MCF 10A (cell line): Measurements from ENCODE around the gene MAST2. TPM values are rescaled to one million over a fixed set of nuclear protein-coding genes. Genes with fewer than 3 reads are reported as not detected.
A peak's percentile ranks its signal among the peaks of the same experiment; 100 is the strongest.

Experiments
- Bru-seq: library from RNA; stranded (reverse); fragments of 400-500 nt; gene quantifications from one replicate; lab custom pipeline; 2021; lab: Mats Ljungman, UMichigan
- BruChase-seq, 2 experiments: library from RNA; stranded (reverse); fragments of 400-500 nt; gene quantifications; one replicate each; lab custom pipeline; 2021; lab: Mats Ljungman, UMichigan
- BruUV-seq: library from RNA; stranded (reverse); fragments of 400-500 nt; replicated peaks from 2 replicates; lab custom pipeline; 2021; lab: Mats Ljungman, UMichigan
- CTCF ChIA-PET: fragments of 300-600 bp; sonication (Branson Sonifier 250); formaldehyde crosslinking; extraction: SDS; loops from one replicate; lab custom pipeline; 2021; ENCODE audit warnings: antibody characterized with exemption, inconsistent platforms; lab: Yijun Ruan, JAX
- POLR2A ChIA-PET: fragments of 300-600, 350-650 bp; sonication (Branson Sonifier 250); formaldehyde crosslinking; extraction: SDS; loops from one replicate; lab custom pipeline; 2020; ENCODE audit warnings: antibody characterized with exemption, inconsistent platforms; lab: Yijun Ruan, JAX
- DNase-seq: peaks from one replicate; pipeline ENCODE4 v3.0.0-alpha.2; 2018; ENCODE audit not compliant: unreplicated experiment
- H3K27ac Mint-ChIP-seq: one replicate; pipeline ENCODE4 v1.8.0; 2022; ENCODE audit warnings: mild to moderate bottlenecking, low read depth, mixed read lengths; ENCODE audit not compliant: unreplicated experiment
- H3K27me3 Mint-ChIP-seq: one replicate; pipeline ENCODE4 v1.8.0; 2022; ENCODE audit warnings: mixed read lengths; ENCODE audit not compliant: insufficient read depth, unreplicated experiment
- H3K36me3 Mint-ChIP-seq: one replicate; pipeline ENCODE4 v1.8.0; 2022; ENCODE audit warnings: mild to moderate bottlenecking, moderate library complexity, mixed read lengths; ENCODE audit not compliant: insufficient read depth, unreplicated experiment
- H3K4me1 Mint-ChIP-seq: one replicate; pipeline ENCODE4 v1.8.0; 2022; ENCODE audit warnings: mixed read lengths; ENCODE audit not compliant: insufficient read depth, unreplicated experiment
- H3K4me3 Mint-ChIP-seq: one replicate; pipeline ENCODE4 v1.8.0; 2022; ENCODE audit warnings: mild to moderate bottlenecking, moderate library complexity, mixed read lengths; ENCODE audit not compliant: unreplicated experiment
- H3K9me3 Mint-ChIP-seq: one replicate; pipeline ENCODE4 v1.8.0; 2022; ENCODE audit warnings: mixed read lengths; ENCODE audit not compliant: unreplicated experiment
- intact Hi-C: fragments of 100-400 bp; cut with micrococcal nuclease; formaldehyde crosslinking; loops from 2 replicates; pipeline ENCODE4 v1.14.1; 2022
- long read RNA-seq: library from polyadenylated mRNA; stranded (forward); transcript quantifications from one replicate; pipeline ENCODE4 v2.0.0, GENCODE V29; 2022
- total RNA-seq: library from RNA; stranded (reverse); gene quantifications from 2 replicates; pipeline ENCODE4 v1.2.3, GENCODE V29; 2022
- TF ChIP-seq, protein P1 (sequence below): fragments of 200-600 bp; IDR thresholded peaks from one replicate; pipeline ENCODE4 v1.8.0; 2022; ENCODE audit warnings: antibody characterized with exemption, mild to moderate bottlenecking; ENCODE audit not compliant: unreplicated experiment

Gene MAST2
- 33.3 and 39.2 TPM in 2 replicates for total RNA-seq
- percentile 68 among the genes with signal in this experiment for Bru-seq, nascent RNA
- percentile 59 among the genes with signal in this experiment for BruChase-seq, experiment 1, labeled RNA remaining after a 6-hour chase
- BruChase-seq, experiment 2, labeled RNA remaining after a 2-hour chase: percentile 62 among the genes with signal in this experiment
- long read RNA-seq, full-length matches to known transcripts: 13 of 73 reads
- long read RNA-seq, partial matches to known transcripts: 38 of 73 reads
- long read RNA-seq, other reads (novel, unspliced or antisense): 22 of 73 reads

DNA sequence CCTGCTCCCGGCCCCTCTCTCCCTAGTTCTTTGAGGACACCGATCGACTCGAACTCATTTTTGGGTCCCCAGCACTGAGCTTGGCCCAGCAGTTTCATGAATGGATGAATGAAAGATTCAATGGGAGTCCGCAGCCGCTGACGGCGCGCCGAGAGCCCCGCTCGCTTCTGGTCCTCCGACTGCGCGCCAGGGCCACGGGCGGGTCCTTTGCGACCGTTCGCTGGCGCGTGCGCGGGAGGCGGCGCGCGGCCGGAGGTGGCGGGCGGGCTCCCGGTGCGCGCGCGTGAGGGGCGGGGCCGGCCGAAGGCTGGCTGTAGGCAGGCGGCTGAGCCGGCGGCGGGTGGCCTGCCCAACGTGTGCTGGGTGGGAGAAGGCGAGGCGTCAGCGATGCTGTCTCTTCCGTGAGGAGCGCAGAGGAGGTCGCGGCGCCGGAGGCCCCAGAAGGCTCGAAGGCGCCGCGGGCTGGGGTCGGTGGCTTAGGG is at the start of gene MAST2:
Gene MAST2, plus strand, starts transcription at position 314 of the 482 bp plus-strand sequence. CDS start 284 bp downstream, outside the sequence.
- peak within 1 kb of the TSS; percentile 72 for H3K27ac Mint-ChIP-seq
- no TSS peak for BruUV-seq
- H3K4me1 Mint-ChIP-seq: peaks cover 31% of the 10 kb centered on the region
- TF ChIP-seq, protein P1, sequence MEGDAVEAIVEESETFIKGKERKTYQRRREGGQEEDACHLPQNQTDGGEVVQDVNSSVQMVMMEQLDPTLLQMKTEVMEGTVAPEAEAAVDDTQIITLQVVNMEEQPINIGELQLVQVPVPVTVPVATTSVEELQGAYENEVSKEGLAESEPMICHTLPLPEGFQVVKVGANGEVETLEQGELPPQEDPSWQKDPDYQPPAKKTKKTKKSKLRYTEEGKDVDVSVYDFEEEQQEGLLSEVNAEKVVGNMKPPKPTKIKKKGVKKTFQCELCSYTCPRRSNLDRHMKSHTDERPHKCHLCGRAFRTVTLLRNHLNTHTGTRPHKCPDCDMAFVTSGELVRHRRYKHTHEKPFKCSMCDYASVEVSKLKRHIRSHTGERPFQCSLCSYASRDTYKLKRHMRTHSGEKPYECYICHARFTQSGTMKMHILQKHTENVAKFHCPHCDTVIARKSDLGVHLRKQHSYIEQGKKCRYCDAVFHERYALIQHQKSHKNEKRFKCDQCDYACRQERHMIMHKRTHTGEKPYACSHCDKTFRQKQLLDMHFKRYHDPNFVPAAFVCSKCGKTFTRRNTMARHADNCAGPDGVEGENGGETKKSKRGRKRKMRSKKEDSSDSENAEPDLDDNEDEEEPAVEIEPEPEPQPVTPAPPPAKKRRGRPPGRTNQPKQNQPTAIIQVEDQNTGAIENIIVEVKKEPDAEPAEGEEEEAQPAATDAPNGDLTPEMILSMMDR: no peak
- intact Hi-C loops: loop anchor here (2.0 kb wide), 1 partner anchor 117 kb away; the partner anchor contains the start of gene GPBP1L1
- H3K9me3 Mint-ChIP-seq: no peaks in the 10 kb centered on the region
- DNase-seq: peak; percentile 86
- peak within 1 kb of the TSS; percentile 93 for H3K4me3 Mint-ChIP-seq
- peaks cover 29% of the 10 kb centered on the region for H3K36me3 Mint-ChIP-seq
- CTCF ChIA-PET: interaction anchor here (0.6 to 1.0 kb wide), 2 partner anchors 62 to 144 kb away, joined by 3 to 4 read pairs; no protein-coding TSS in a partner anchor
- POLR2A ChIA-PET: interaction anchor here (0.6 to 4.3 kb wide), 16 partner anchors 12 to 688 kb away, joined by 3 to 57 read pairs (median 4); partner anchors contain the start of genes GPBP1L1, IPP and TMEM69
- H3K27me3 Mint-ChIP-seq: no peaks in the 10 kb centered on the region

DNA sequence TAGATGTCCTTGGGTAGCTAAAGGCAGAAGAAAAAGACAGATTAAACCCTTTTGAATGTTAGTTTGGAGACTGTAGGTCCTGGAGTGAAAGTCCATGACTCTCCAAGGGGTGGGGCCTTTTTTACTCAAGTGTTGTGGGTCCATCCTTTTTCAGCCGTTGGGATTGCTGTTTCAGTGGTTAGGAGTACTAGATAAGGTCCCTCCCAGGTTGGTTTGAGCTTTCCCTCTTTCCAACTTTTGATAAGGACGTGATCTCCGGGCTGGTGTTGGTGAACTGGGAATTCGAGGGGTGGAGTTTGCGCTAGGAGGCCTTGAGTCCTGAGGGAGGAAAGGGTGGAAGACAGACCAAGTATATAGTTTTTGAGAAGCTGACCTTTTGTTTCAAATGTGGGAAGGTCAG is 47.7 kb upstream of the MAST2 start:
- CTCF ChIA-PET: no interaction called here
- intact Hi-C loops: no loop called here
- DNase-seq: no peak
- POLR2A ChIA-PET: interaction anchor here (0.9 kb wide), 1 partner anchor 70 kb away, joined by 3 read pairs; the partner anchor contains the start of gene GPBP1L1
- TF ChIP-seq, protein P1: no peak
- Mint-ChIP-seq H3K4me1 (no peaks in the 10 kb centered on the region), H3K27ac (no peak overlapping the region), H3K27me3 (no peaks in the 10 kb centered on the region), H3K9me3 (no peaks in the 10 kb centered on the region), H3K36me3 (no peaks in the 10 kb centered on the region), H3K4me3 (no peak overlapping the region)
- no TSS peak for BruUV-seq

DNA sequence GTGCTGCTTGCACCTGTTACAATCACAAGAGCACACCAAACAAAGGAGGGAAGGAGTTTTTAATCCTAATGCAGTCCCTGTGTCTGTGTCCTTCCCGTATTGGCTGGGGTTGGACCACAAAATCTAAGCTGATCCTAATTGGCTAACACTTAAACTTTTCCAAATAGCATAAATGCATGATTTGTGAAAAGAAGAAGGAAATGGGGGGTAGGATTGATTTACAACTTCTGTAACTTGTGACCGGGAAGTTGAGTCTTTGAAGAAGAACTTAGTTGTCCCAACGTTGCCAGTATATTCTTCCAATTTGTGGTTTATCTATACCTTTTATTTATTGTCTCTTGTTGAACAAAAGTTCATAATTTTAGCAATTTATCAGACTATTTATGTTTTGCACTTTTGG is 41.1 kb upstream of the MAST2 start:
- TF ChIP-seq, protein P1: no peak
- Mint-ChIP-seq H3K27me3 (no peaks in the 10 kb centered on the region), H3K4me1 (no peaks in the 10 kb centered on the region), H3K27ac (no peak overlapping the region), H3K36me3 (no peaks in the 10 kb centered on the region), H3K4me3 (no peak overlapping the region), H3K9me3 (no peaks in the 10 kb centered on the region)
- no TSS peak for BruUV-seq
- no peak for DNase-seq
- intact Hi-C loops: no loop called here
- CTCF ChIA-PET: no interaction called here
- POLR2A ChIA-PET: interaction anchor here (1.0 kb wide), 1 partner anchor 10 kb away, joined by 4 read pairs; no protein-coding TSS in a partner anchor

DNA sequence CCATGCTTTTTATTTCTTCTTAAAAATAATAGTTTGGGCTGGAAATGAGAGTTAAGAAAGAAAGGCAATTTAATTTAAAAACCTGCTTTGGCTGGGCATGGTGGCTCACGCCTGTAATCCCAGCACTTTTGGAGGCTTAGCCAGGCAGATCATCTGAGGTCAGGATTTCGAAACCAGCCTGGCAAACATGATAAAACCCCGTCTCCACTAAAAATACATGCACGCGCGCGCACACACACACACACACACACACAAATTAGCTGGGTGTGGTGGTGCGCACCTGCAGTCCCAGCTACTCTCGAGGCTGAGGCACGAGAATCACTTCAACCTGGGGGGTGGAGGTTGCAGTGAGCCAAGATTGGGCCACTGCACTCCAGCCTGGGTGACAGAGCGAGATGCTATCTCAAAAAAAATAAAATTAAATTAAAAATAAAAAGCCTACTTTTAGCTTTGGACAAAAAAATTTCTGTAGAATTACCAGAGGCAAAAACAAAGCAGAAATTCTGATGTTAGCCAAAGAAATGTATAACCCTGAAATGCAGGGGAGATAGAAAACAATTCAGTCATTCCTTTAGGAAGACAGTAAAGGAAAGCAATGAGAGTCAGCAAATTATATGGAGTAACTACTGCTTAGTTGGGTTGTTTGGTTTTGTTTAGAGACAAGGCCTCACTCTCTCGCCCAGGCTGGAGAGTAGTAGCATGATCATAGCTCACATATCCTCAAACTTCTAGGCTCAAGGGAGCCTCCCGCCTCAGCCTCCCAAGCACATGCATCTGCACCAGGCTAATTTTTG is 37.2 kb upstream of the MAST2 start:
- no peak overlapping the region for H3K4me3 Mint-ChIP-seq
- no peaks in the 10 kb centered on the region for H3K27me3 Mint-ChIP-seq
- no peaks in the 10 kb centered on the region for H3K4me1 Mint-ChIP-seq
- no TSS peak for BruUV-seq
- POLR2A ChIA-PET: no interaction called here
- H3K27ac Mint-ChIP-seq: no peak overlapping the region
- intact Hi-C loops: no loop called here
- CTCF ChIA-PET: no interaction called here
- no peaks in the 10 kb centered on the region for H3K36me3 Mint-ChIP-seq
- TF ChIP-seq, protein P1: no peak
- no peaks in the 10 kb centered on the region for H3K9me3 Mint-ChIP-seq
- DNase-seq: no peak
